HG02943 (cell line): ENCODE measurements around the gene BHLHE40.

Experiments
- ATAC-seq: cut with Tn5 transposase; IDR thresholded peaks from one replicate; pipeline ENCODE4 v1.9.1; 2021; ENCODE audit warnings: mild to moderate bottlenecking, low read depth, moderate library complexity; ENCODE audit not compliant: unreplicated experiment

Gene BHLHE40

GRCh38 chr3:4982773-4983738 lies 3.8 kb downstream of the BHLHE40 start:
- ATAC-seq, result no peak

- peak; percentile 56 for ATAC-seq
Measured at GRCh38 chr3:4983739-4984510, 4.7 kb downstream of the BHLHE40 start.

- no peak for ATAC-seq
Measured at GRCh38 chr3:4984511-4984864, 5.3 kb downstream of the BHLHE40 start.

- ATAC-seq, result no peak
Measured at GRCh38 chr3:4985330-4986174, 6.3 kb downstream of the BHLHE40 start.

- ATAC-seq, result peak; percentile 24
Measured at GRCh38 chr3:4986175-4986781, 7.0 kb downstream of the BHLHE40 start.

GRCh38 chr3:4986782-4987537 lies 7.7 kb downstream of the BHLHE40 start:
- ATAC-seq, result peak; percentile 62

GRCh38 chr3:4987538-4988296 lies 8.5 kb downstream of the BHLHE40 start:
- no peak for ATAC-seq

GRCh38 chr3:4988983-4989834 lies 10.0 kb downstream of the BHLHE40 start:
- ATAC-seq, result no peak

GRCh38 chr3:4990069-4990468 lies 10.8 kb downstream of the BHLHE40 start:
- no peak for ATAC-seq

GRCh38 chr3:4992118-4992517 lies 12.9 kb downstream of the BHLHE40 start:
- no peak for ATAC-seq

- ATAC-seq, result no peak
Measured at GRCh38 chr3:4993276-4994143, 14.3 kb downstream of the BHLHE40 start.

GRCh38 chr3:4994144-4994730 lies 15.0 kb downstream of the BHLHE40 start:
- no peak for ATAC-seq

- no peak for ATAC-seq
Measured at GRCh38 chr3:4994823-4995499, 15.7 kb downstream of the BHLHE40 start.

GRCh38 chr3:4995500-4996053 lies 16.3 kb downstream of the BHLHE40 start:
- no peak for ATAC-seq

- no peak for ATAC-seq
Measured at GRCh38 chr3:4996223-4996765, 17.1 kb downstream of the BHLHE40 start.
